Measurements from ENCODE around the gene TANC2. TPM values are rescaled to one million over a fixed set of nuclear protein-coding genes. Genes with fewer than 3 reads are reported as not detected.

The TANC2 gene
- total and polyA plus RNA-seq, 2 donors (not counting 3 experiments of a cell fraction or from before 2014, with no cell fraction given): 7.9 to 30.8 TPM

DNA sequence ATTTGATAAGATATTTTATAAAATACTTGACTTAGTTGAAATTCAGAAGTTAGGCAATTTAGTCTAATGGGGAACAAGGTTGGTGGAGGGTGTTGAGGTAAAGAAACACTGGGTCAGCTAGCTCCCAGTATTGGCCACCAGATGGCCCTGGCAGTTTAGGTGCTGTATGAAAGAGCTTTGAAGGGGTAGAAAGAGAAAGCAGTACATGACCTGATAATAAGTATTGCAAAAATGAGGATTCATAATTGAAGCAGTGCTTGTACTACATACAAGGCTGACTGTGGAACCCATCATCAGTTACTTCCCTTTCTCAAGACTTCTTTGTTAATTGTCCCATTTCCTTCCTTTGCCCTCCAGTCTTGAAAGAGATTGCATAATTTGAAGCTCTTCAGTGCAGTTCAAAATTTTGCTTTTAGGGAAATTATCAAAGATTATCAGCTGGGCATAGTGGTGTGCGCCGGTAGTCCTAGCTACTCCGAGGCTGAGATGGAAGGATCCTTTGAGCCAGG, 29.4 kb downstream of the TANC2 start:
- Histone ChIP-seq H3K79me2 (ENCODE audit: control insufficient read depth, insufficient read depth, low read length) (no peaks in the 10 kb centered on the region), H3K27me3 (ENCODE audit: control insufficient read depth in 2 of 2, insufficient read depth in 2 of 2, low read length in 2 of 2) (no peaks in the 10 kb centered on the region), H3K36me3 (ENCODE audit: control insufficient read depth in 2 of 2, extremely low read depth in 1 of 2, insufficient read depth in 2 of 2, low read length in 2 of 2) (no peaks in the 10 kb centered on the region), H3K4me2 (ENCODE audit: insufficient read depth, low read length) (no peak overlapping the region), H3K4me1 (ENCODE audit: control insufficient read depth, extremely low read depth, insufficient read depth, low read length) (peaks cover 2% of the 10 kb centered on the region), H2AFZ (ENCODE audit: low read depth, low read length) (no peak overlapping the region), H4K20me1 (replicated peaks; ENCODE audit: control insufficient read depth, extremely low read depth, insufficient read depth, low read length) (no peaks in the 10 kb centered on the region), H3K9ac (replicated peaks; ENCODE audit: extremely low read depth, insufficient read depth, low read length) (no peak overlapping the region), H3K27ac (ENCODE audit: insufficient read depth, low read depth, low read length) (no peak overlapping the region), H3K4me3 (replicated peaks in 1 of 3; ENCODE audit: insufficient read depth in 1 of 3, low read depth in 1 of 3, low read length in 3 of 3) (no peak overlapping the region), H3K9me3 (replicated peaks; ENCODE audit: control insufficient read depth, insufficient read depth, low read length) (no peaks in the 10 kb centered on the region), H3K9me1 (replicated peaks; ENCODE audit: control insufficient read depth, extremely low read depth, insufficient read depth, low read length) (no peaks in the 10 kb centered on the region)
- ChIA-PET POLR2A (no interaction called here), CTCF (interaction anchor here (0.5 to 4.8 kb wide), 34 partner anchors 9 to 616 kb away, joined by 3 to 136 read pairs (median 4); no protein-coding TSS in a partner anchor)
- dilution Hi-C loops (cut with MboI; ENCODE audit: extremely low pct_ligation_motif_present, low sequenced_read_pairs) (no loop called here), intact Hi-C loops (cut with micrococcal nuclease) (loop anchor here (1.0 kb wide), 1 partner anchor 411 kb away; no protein-coding TSS in a partner anchor)
- TF ChIP-seq, protein P1, sequence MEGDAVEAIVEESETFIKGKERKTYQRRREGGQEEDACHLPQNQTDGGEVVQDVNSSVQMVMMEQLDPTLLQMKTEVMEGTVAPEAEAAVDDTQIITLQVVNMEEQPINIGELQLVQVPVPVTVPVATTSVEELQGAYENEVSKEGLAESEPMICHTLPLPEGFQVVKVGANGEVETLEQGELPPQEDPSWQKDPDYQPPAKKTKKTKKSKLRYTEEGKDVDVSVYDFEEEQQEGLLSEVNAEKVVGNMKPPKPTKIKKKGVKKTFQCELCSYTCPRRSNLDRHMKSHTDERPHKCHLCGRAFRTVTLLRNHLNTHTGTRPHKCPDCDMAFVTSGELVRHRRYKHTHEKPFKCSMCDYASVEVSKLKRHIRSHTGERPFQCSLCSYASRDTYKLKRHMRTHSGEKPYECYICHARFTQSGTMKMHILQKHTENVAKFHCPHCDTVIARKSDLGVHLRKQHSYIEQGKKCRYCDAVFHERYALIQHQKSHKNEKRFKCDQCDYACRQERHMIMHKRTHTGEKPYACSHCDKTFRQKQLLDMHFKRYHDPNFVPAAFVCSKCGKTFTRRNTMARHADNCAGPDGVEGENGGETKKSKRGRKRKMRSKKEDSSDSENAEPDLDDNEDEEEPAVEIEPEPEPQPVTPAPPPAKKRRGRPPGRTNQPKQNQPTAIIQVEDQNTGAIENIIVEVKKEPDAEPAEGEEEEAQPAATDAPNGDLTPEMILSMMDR (IDR thresholded peaks at IDR 0.05; ENCODE audit: extremely low read depth in 1 of 2, insufficient read depth in 1 of 2, low read depth in 1 of 2, low read length in 2 of 2): peak; percentile 46 to 57
- no peak for TF ChIP-seq POLR2AphosphoS5 (IDR thresholded peaks at IDR 0.05; ENCODE audit: insufficient read depth, low read depth, low read length)
- peak; percentile 45 for DNase-seq (ENCODE audit: low read depth, low spot score)
- FAIRE-seq: peak; percentile 59
- BruUV-seq (replicated peaks): no TSS peak

DNA sequence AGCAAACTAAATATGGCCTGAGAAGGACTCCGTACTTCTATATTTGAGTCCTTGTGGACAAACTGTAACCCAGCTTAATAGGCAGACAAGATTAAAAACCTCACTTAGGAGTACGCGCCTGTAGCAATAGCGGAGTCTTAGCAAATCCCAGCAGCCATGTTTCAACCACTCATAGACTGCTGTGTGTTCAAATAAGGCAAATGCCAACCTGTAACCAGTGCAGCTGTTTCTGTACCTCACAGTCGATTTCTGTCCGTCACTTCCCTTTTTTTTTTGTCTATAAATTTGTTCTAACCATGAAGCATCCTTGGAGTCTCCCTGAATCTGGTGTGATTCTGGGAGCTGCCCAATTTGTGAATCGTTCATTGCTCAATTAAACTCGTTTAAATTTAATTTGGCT, 30.2 kb downstream of the TANC2 start:
- Histone ChIP-seq H3K4me1 (ENCODE audit: control insufficient read depth, extremely low read depth, insufficient read depth, low read length) (peaks cover 2% of the 10 kb centered on the region), H3K79me2 (ENCODE audit: control insufficient read depth, insufficient read depth, low read length) (no peaks in the 10 kb centered on the region), H3K27ac (ENCODE audit: insufficient read depth, low read depth, low read length) (no peak overlapping the region), H4K20me1 (replicated peaks; ENCODE audit: control insufficient read depth, extremely low read depth, insufficient read depth, low read length) (no peaks in the 10 kb centered on the region), H2AFZ (ENCODE audit: low read depth, low read length) (no peak overlapping the region), H3K9me1 (replicated peaks; ENCODE audit: control insufficient read depth, extremely low read depth, insufficient read depth, low read length) (no peaks in the 10 kb centered on the region), H3K9me3 (replicated peaks; ENCODE audit: control insufficient read depth, insufficient read depth, low read length) (no peaks in the 10 kb centered on the region), H3K4me2 (ENCODE audit: insufficient read depth, low read length) (no peak overlapping the region), H3K4me3 (replicated peaks in 1 of 3; ENCODE audit: insufficient read depth in 1 of 3, low read depth in 1 of 3, low read length in 3 of 3) (no peak overlapping the region), H3K36me3 (ENCODE audit: control insufficient read depth in 2 of 2, extremely low read depth in 1 of 2, insufficient read depth in 2 of 2, low read length in 2 of 2) (no peaks in the 10 kb centered on the region), H3K27me3 (ENCODE audit: control insufficient read depth in 2 of 2, insufficient read depth in 2 of 2, low read length in 2 of 2) (no peaks in the 10 kb centered on the region), H3K9ac (replicated peaks; ENCODE audit: extremely low read depth, insufficient read depth, low read length) (no peak overlapping the region)
- dilution Hi-C loops (cut with MboI; ENCODE audit: extremely low pct_ligation_motif_present, low sequenced_read_pairs): no loop called here
- FAIRE-seq (no peak), DNase-seq (ENCODE audit: low read depth, low spot score) (no peak)
- TF ChIP-seq MYC (IDR thresholded peaks at IDR 0.05; ENCODE audit: low read depth, low read length) (no peak), GATA2 (IDR thresholded peaks at IDR 0.05; ENCODE audit: insufficient read depth, insufficient read length, low read depth, low read length) (no peak), POLR2A (IDR thresholded peaks at IDR 0.05; ENCODE audit: low read depth, low read length) (no peak), JUN (IDR thresholded peaks at IDR 0.05; ENCODE audit: borderline replicate concordance, insufficient read depth, insufficient read length, low read depth) (no peak)
- CTCF ChIA-PET: interaction anchor here (1.0 to 4.8 kb wide), 20 partner anchors 9 to 443 kb away, joined by 3 to 136 read pairs (median 4); no protein-coding TSS in a partner anchor
- POLR2A ChIA-PET: no interaction called here
- intact Hi-C loops (cut with micrococcal nuclease): no loop called here
- BruUV-seq (replicated peaks): no TSS peak
